Stimulated activated CD8-positive, alpha-beta memory T cell treated with anti-CD3 and anti-CD28 coated beads, Interleukin-2, amount 100 ng/mL, for 48 hours (primary cell): Measurements from ENCODE around the gene HTR3B.
"Not testable (repeated sequence)": the region's sequence is repeated elsewhere in the genome, so short reads cannot be mapped to it uniquely, and the experiment has no call there.

Experiments used
- DNase-seq, 2 donors: peaks; one replicate each; pipeline ENCODE4 v3.0.0-alpha.2; 2020; ENCODE audit warnings: low read depth in 2 of 2

HTR3B gene

GRCh38 chr11:113946162-113946561 is 41.6 kb downstream of the HTR3B start:
- not testable (repeated sequence) for DNase-seq

- no peak for DNase-seq
Observed at GRCh38 chr11:113947994-113948393, 43.4 kb downstream of the HTR3B start.

GRCh38 chr11:113949891-113950290 is 45.3 kb downstream of the HTR3B start:
- DNase-seq: no peak

GRCh38 chr11:113951537-113951936 is 46.9 kb downstream of the HTR3B start:
- DNase-seq: no peak

GRCh38 chr11:113952070-113952469 is 47.5 kb downstream of the HTR3B start:
- no peak for DNase-seq

GRCh38 chr11:113952588-113952987 is 48.0 kb downstream of the HTR3B start:
- DNase-seq: no peak

GRCh38 chr11:113954235-113954634 is 49.6 kb downstream of the HTR3B start:
- no peak for DNase-seq

- DNase-seq: no peak
Observed at GRCh38 chr11:113956986-113957385, 52.4 kb downstream of the HTR3B start.

- DNase-seq: no peak
Observed at GRCh38 chr11:113960702-113961330, 56.2 kb downstream of the HTR3B start.

GRCh38 chr11:113967361-113967760 is 62.8 kb downstream of the HTR3B start:
- DNase-seq: no peak

GRCh38 chr11:113971506-113972195 is 67.1 kb downstream of the HTR3B start:
- no peak for DNase-seq

GRCh38 chr11:113974741-113975470 is 70.3 kb downstream of the HTR3B start, which contains the start of gene HTR3A:
TSS of gene HTR3A (plus strand) at chr11:113975108. CDS start at chr11:113975326, 218 bp downstream.
- DNase-seq: no peak

- no peak for DNase-seq
Observed at GRCh38 chr11:113977071-113977490, 72.5 kb downstream of the HTR3B start.

GRCh38 chr11:113977701-113978100 is 73.1 kb downstream of the HTR3B start:
- DNase-seq: no peak

- DNase-seq: no peak
Observed at GRCh38 chr11:113979431-113979830, 74.8 kb downstream of the HTR3B start.

GRCh38 chr11:113980785-113981184 is 76.2 kb downstream of the HTR3B start:
- DNase-seq: no peak

GRCh38 chr11:113982306-113982705 is 77.7 kb downstream of the HTR3B start:
- DNase-seq: no peak

- no peak for DNase-seq
Observed at GRCh38 chr11:113984781-113985180, 80.2 kb downstream of the HTR3B start.

- DNase-seq: no peak
Observed at GRCh38 chr11:113985906-113986305, 81.3 kb downstream of the HTR3B start.

GRCh38 chr11:113986351-113987140 is 82.0 kb downstream of the HTR3B start:
- no peak for DNase-seq

- DNase-seq: no peak
Observed at GRCh38 chr11:113989381-113989780, 84.8 kb downstream of the HTR3B start.

GRCh38 chr11:113989916-113990315 is 85.3 kb downstream of the HTR3B start:
- DNase-seq: no peak
